ENCODE measurements around the gene PHACTR1. TPM values are rescaled to one million over a fixed set of nuclear protein-coding genes. Genes with fewer than 3 reads are reported as not detected.

The PHACTR1 gene
- total and polyA plus RNA-seq, 4 donors: 0.31 to 1.5 (median 0.79) TPM

GRCh38 chr6:12806796-12807195, 90.2 kb downstream of the PHACTR1 start:
- no peak overlapping the region for H3K27ac ChIP-seq (ENCODE audit: low read depth in 1 of 2, low read length in 2 of 2)
- no peak overlapping the region for H3K9ac ChIP-seq (ENCODE audit: low read depth in 1 of 2, low read length in 2 of 2)
- no peak for DNase-seq (ENCODE audit: low spot score)
- TF ChIP-seq HNF4A (conservative IDR thresholded peaks at IDR 0.05): no peak
- no peak for TF ChIP-seq CTCF (IDR thresholded peaks at IDR 0.05; ENCODE audit: low read depth, low read length, missing input control)
- no peak for TF ChIP-seq SP1 (IDR thresholded peaks at IDR 0.05)
- no peak for TF ChIP-seq ATF3 (IDR thresholded peaks at IDR 0.05)
- no peak for TF ChIP-seq YY1 (IDR thresholded peaks at IDR 0.05)
- TF ChIP-seq RXRA (IDR thresholded peaks at IDR 0.05): no peak
- no peak overlapping the region for H3K4me3 ChIP-seq (ENCODE audit: low read depth in 1 of 3, low read length in 3 of 3)
- H3K9me3 ChIP-seq (ENCODE audit: control insufficient read depth in 4 of 4, low read length in 3 of 4): no peaks in the 10 kb centered on the region
- WGBS: 80% methylated on average over 1 of the region's 1 CpG
- H3K27me3 ChIP-seq (ENCODE audit: control insufficient read depth in 4 of 4, insufficient read depth in 4 of 4, low read length in 3 of 4): peaks cover 0 to 9% (median under 1%) of the 10 kb centered on the region in 4 donors
- no peaks in the 10 kb centered on the region for H3K4me1 ChIP-seq (ENCODE audit: control insufficient read depth in 4 of 4, insufficient read depth in 4 of 4, low read length in 3 of 4)
- no peaks in the 10 kb centered on the region for H3K36me3 ChIP-seq (ENCODE audit: control insufficient read depth in 4 of 4, insufficient read depth in 3 of 4, low read depth in 1 of 4, low read length in 3 of 4)

- Histone ChIP-seq H3K27ac (ENCODE audit: low read depth in 1 of 2, low read length in 2 of 2) (no peak overlapping the region), H3K4me3 (ENCODE audit: low read depth in 1 of 3, low read length in 3 of 3) (no peak overlapping the region), H3K27me3 (ENCODE audit: control insufficient read depth in 4 of 4, insufficient read depth in 4 of 4, low read length in 3 of 4) (peaks cover 0 to 4% (median under 1%) of the 10 kb centered on the region in 4 donors), H3K9me3 (ENCODE audit: control insufficient read depth in 4 of 4, low read length in 3 of 4) (no peaks in the 10 kb centered on the region), H3K9ac (ENCODE audit: low read depth in 1 of 2, low read length in 2 of 2) (no peak overlapping the region), H3K36me3 (ENCODE audit: control insufficient read depth in 4 of 4, insufficient read depth in 3 of 4, low read depth in 1 of 4, low read length in 3 of 4) (no peaks in the 10 kb centered on the region), H3K4me1 (ENCODE audit: control insufficient read depth in 4 of 4, insufficient read depth in 4 of 4, low read length in 3 of 4) (no peaks in the 10 kb centered on the region)
- TF ChIP-seq SP1 (IDR thresholded peaks at IDR 0.05) (no peak), RXRA (IDR thresholded peaks at IDR 0.05) (no peak), GABPA (IDR thresholded peaks at IDR 0.05 in 1 of 2, conservative IDR thresholded peaks at IDR 0.05 in 1 of 2) (no peak), ZBTB33 (IDR thresholded peaks at IDR 0.05) (no peak), TAF1 (conservative IDR thresholded peaks at IDR 0.05) (no peak), FOXA1 (IDR thresholded peaks at IDR 0.05) (no peak), RAD21 (IDR thresholded peaks at IDR 0.05) (no peak), ATF3 (IDR thresholded peaks at IDR 0.05) (no peak), CTCF (IDR thresholded peaks at IDR 0.05; ENCODE audit: low read depth, low read length, missing input control) (no peak), JUND (IDR thresholded peaks at IDR 0.05) (no peak), YY1 (IDR thresholded peaks at IDR 0.05) (no peak), REST (IDR thresholded peaks at IDR 0.05) (no peak), EGR1 (IDR thresholded peaks at IDR 0.05; ENCODE audit: low read depth in 2 of 2) (no peak), NR2F2 (IDR thresholded peaks at IDR 0.05) (no peak), HNF4G (IDR thresholded peaks at IDR 0.05) (no peak), FOXA2 (IDR thresholded peaks at IDR 0.05) (no peak), HNF4A (conservative IDR thresholded peaks at IDR 0.05) (no peak)
- TF ChIP-seq, protein P1, sequence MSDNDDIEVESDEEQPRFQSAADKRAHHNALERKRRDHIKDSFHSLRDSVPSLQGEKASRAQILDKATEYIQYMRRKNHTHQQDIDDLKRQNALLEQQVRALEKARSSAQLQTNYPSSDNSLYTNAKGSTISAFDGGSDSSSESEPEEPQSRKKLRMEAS (IDR thresholded peaks at IDR 0.05): no peak
- WGBS: 79% methylated on average over 8 of the region's 8 CpGs
- DNase-seq (ENCODE audit: low spot score): no peak
These were observed 95.0 kb downstream of the PHACTR1 start for GRCh38 chr6:12811519-12811918.

All from liver (tissue), 9 donors.